ENCODE data around the gene STARD7.

STARD7 gene

DNA sequence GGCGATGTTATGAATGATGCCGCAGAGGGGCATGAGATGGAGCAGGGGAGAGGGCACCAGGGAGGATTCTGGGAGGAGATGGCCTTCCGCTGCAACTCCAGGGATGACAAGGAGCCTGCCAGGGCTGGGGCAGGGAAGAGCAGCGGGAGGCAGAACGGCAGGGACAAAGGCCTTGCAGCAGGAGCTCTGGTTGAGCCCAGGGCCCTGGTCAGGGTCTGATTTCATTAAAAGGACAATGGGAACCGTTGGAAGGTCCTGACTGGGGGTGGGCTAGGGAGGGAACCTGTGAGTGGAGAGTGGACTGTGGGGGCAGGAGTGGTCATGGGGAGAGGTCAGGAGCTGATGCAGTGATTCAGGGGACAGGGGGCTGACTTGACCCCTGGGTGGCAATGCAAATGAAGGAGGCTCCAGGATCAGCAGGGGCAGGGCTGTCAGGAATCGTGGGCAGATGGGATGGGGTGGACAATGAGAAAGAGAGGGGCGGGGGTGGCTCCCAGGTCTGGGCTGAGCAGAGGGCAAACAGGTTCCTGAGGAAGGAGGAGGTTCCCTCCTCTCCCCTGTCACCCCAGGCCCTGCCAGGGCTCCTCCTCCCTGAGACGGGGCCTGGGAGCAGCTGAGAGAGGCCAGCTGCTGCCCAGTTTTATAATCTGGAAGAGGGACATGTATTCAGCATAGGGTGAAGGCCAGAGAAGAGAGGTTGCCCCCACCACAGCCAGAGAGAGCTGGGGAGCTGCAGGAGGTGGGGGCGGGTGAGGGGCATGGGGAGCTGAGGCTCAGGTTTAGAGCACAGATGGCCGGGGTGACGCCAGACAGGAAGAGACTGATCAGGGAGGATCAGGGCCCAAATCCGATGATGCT lies 56.1 kb downstream of the STARD7 start:
- Histone ChIP-seq H3K36me3 (ENCODE audit: insufficient read depth, low read length) (no peaks in the 10 kb centered on the region), H3K9ac (ENCODE audit: insufficient read length) (no peak overlapping the region), H3K27ac (no peak overlapping the region), H3K9me3 (ENCODE audit: low read depth, low read length) (no peaks in the 10 kb centered on the region), H3K4me3 (no peak overlapping the region)
- TF ChIP-seq FOXP2 (optimal IDR thresholded peaks at IDR 0.05; ENCODE audit: control extremely low read depth, extremely low read length, insufficient read depth) (no peak), EZH2 (IDR thresholded peaks at IDR 0.05) (no peak), POLR2AphosphoS5 (IDR thresholded peaks at IDR 0.05; ENCODE audit: borderline replicate concordance, low read depth, low read length) (no peak)
- no peak for DNase-seq (ENCODE audit: low read depth, low spot score)

DNA sequence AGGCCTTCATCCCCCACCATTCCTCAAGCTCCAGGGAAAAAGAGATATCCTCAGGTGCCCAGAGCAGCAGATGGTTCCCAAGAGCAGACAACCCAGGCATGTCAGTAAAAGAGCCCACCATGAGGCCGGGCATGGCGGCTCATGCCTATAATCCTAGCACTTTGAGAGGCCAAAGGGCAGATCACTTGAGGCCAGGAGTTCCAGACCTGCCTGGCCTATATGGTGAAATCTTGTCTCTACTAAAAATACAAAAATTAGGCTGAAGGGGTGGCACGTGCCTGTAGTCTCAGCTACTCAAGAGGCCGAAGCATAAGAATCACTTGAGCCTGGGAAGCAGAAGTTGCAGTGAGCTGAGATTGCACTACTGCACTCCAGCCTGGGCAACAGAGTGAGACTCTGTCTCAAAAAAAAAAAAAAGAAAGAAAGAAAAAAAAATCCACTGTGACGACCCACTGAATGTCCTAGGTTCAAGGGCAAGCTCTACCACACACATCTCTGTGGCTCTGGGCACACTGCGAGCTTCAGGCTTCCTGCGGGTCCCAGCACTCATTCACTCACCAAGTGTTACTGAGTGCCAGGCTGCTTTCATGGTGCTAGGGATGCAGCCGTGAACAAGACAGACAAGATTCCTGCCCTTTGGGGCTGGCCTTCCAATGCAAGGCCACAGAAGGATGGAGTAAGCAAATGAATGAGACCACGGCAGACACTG lies 56.9 kb downstream of the STARD7 start:
- Histone ChIP-seq H3K9me3 (ENCODE audit: low read depth, low read length) (no peaks in the 10 kb centered on the region), H3K9ac (ENCODE audit: insufficient read length) (no peak overlapping the region), H3K36me3 (ENCODE audit: insufficient read depth, low read length) (no peaks in the 10 kb centered on the region), H3K27ac (no peak overlapping the region), H3K4me3 (no peak overlapping the region)
- no peak for DNase-seq (ENCODE audit: low read depth, low spot score)
- TF ChIP-seq FOXP2 (optimal IDR thresholded peaks at IDR 0.05; ENCODE audit: control extremely low read depth, extremely low read length, insufficient read depth) (no peak), EZH2 (IDR thresholded peaks at IDR 0.05) (no peak), POLR2AphosphoS5 (IDR thresholded peaks at IDR 0.05; ENCODE audit: borderline replicate concordance, low read depth, low read length) (no peak)

DNA sequence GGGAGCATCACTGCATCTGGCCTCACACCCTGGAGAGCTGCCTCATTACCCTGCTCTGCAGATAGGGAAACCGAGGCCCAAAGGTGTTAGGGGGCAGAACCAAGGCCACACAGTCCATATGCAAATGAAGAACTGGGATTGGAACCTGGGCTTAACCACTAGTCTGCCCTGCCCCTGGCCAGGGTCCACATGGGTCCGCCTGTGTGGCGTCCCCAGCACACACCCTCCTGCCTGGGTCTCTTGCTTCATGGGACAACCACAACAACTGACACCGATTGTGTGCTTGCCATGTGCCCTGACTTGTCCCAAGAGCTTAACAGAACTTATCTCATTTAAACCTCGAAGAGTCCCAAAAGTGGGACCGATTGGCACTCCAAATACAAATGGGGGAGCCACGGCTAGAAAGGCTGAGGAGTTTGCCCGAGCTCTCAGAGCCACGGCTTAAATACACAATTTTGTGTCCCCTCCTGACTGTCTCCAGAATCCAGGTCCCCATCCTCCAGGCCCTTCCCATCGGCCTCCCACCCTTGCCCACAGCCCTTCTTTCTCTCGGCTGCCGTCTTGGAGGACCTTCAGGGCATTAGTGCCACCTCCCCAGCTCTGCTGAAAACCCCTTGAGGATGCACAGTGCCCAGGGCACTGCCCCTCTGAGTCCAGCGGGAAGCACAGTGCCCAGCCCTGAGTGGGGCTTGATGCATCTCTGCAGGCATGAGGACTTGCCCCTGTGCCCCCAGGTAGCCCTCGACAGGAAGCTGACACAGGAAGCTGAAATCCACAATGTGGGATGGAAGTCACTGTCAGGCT lies 57.6 kb downstream of the STARD7 start:
- no peak for TF ChIP-seq POLR2AphosphoS5 (IDR thresholded peaks at IDR 0.05; ENCODE audit: borderline replicate concordance, low read depth, low read length)
- TF ChIP-seq FOXP2 (optimal IDR thresholded peaks at IDR 0.05; ENCODE audit: control extremely low read depth, extremely low read length, insufficient read depth) = no peak
- TF ChIP-seq EZH2 (IDR thresholded peaks at IDR 0.05) = no peak
- Histone ChIP-seq H3K9ac (ENCODE audit: insufficient read length) (no peak overlapping the region), H3K4me3 (no peak overlapping the region), H3K9me3 (ENCODE audit: low read depth, low read length) (no peaks in the 10 kb centered on the region), H3K27ac (no peak overlapping the region), H3K36me3 (ENCODE audit: insufficient read depth, low read length) (no peaks in the 10 kb centered on the region)
- no peak for DNase-seq (ENCODE audit: low read depth, low spot score)

DNA sequence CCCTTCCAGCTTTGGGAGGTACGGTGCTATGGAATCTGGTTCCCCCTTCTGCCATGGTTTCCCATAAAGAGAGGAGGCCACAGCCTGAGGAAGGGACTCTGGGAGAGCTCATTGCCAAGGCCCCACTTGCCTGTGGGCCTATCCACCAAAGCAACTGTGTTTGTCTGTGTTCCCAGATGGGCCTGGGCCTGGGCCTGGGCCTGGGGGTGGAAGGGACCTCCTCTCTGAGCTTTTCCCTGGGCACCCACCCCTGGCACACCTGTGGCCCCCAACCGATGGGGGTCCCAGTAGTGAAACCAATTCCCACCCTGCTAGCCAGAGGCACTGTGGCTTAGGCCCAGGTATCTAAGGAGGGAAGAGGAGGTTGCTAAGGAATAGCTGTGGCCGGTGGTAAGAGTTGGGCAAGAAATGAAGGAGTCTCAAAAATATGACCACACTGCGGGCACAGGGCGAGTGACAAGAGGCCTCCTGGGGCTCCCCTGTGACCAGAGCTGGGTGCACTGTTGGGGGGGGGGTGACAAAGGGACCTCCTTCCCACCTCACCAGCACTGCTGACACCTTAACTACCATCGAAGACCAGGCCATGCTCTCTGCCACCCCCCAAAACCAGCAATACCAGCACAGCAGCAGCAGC lies 58.5 kb downstream of the STARD7 start:
- DNase-seq (ENCODE audit: low read depth, low spot score) = no peak
- H3K9ac ChIP-seq (ENCODE audit: insufficient read length) = no peak overlapping the region
- no peaks in the 10 kb centered on the region for H3K36me3 ChIP-seq (ENCODE audit: insufficient read depth, low read length)
- H3K4me3 ChIP-seq = no peak overlapping the region
- no peak overlapping the region for H3K27ac ChIP-seq
- H3K9me3 ChIP-seq (ENCODE audit: low read depth, low read length) = no peaks in the 10 kb centered on the region
- no peak for TF ChIP-seq EZH2 (IDR thresholded peaks at IDR 0.05)
- TF ChIP-seq POLR2AphosphoS5 (IDR thresholded peaks at IDR 0.05; ENCODE audit: borderline replicate concordance, low read depth, low read length) = no peak
- TF ChIP-seq FOXP2 (optimal IDR thresholded peaks at IDR 0.05; ENCODE audit: control extremely low read depth, extremely low read length, insufficient read depth) = no peak

DNA sequence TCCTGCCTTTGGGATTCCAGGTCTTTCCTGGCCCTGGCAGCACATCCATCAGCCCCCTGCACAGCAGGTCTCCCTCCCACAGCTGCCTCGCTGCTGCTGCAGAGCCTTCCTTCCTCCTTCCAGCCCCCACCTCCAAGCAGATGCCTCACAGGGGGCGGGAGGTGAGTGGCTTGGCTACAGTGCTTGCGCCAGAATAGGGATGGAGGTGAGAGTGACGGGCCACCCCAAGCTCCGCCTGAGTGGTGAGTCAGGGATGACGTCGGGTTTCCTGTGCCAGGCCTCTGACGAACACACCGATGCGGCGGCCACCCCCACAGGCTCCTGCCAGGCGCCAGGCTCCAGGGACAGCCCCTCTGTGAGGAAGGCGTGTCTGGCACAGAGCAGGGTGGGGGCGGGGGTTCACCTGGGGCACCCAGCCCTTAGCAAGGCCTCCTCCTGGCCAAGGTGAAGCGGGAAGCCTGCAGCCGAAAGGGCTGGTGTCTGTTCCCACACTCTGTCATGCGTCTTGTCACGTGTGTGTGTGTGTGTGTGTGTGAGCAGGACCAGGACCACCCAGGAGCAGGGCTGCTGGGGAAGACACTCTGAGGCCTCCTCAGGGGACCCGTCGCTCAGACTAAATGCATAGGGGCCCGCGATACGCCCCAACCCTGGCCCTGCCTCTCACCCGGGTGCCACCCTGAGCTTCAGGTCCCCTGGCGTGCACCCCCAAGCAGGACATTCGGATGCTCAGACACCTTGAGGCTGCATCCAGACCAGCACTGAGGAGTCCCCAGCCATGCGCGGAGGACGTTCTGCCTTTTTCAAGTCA lies 60.0 kb downstream of the STARD7 start:
- no peaks in the 10 kb centered on the region for H3K36me3 ChIP-seq (ENCODE audit: insufficient read depth, low read length)
- TF ChIP-seq EZH2 (IDR thresholded peaks at IDR 0.05) (no peak), POLR2AphosphoS5 (IDR thresholded peaks at IDR 0.05; ENCODE audit: borderline replicate concordance, low read depth, low read length) (no peak), FOXP2 (optimal IDR thresholded peaks at IDR 0.05; ENCODE audit: control extremely low read depth, extremely low read length, insufficient read depth) (no peak)
- no peak for DNase-seq (ENCODE audit: low read depth, low spot score)
- no peak overlapping the region for H3K4me3 ChIP-seq
- no peak overlapping the region for H3K27ac ChIP-seq
- no peak overlapping the region for H3K9ac ChIP-seq (ENCODE audit: insufficient read length)
- no peaks in the 10 kb centered on the region for H3K9me3 ChIP-seq (ENCODE audit: low read depth, low read length)

DNA sequence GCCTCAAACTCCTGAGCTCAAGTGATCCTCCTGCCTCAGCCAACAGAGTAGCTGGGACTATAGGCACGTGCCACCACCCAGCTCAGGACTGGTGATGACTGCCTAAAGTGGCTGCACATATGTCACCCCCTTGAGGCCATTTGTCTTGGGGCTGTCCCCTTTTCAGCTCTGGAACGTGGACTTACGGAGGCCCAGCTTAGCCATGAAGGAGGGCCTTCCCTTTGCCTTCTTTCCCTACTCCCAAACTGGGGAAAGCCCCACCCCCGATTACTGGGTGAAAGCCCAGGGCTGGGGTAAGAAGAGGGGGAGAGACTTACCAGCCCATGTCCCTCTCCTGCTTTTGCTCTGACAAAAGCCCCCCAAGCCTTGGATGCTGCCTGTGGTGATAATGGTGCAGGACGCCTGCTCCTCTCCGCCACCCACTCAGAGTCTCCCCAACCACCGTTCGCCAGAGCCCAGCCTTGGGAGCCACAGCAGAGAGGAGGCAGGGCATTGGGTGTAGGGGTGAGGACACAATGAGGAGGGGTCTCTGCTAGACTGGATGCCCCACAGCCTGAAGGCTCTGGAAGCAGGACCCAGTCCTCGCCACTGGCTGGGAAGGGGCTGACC lies 60.9 kb downstream of the STARD7 start:
- TF ChIP-seq FOXP2 (optimal IDR thresholded peaks at IDR 0.05; ENCODE audit: control extremely low read depth, extremely low read length, insufficient read depth) (no peak), POLR2AphosphoS5 (IDR thresholded peaks at IDR 0.05; ENCODE audit: borderline replicate concordance, low read depth, low read length) (no peak), EZH2 (IDR thresholded peaks at IDR 0.05) (no peak)
- no peaks in the 10 kb centered on the region for H3K36me3 ChIP-seq (ENCODE audit: insufficient read depth, low read length)
- no peak overlapping the region for H3K9ac ChIP-seq (ENCODE audit: insufficient read length)
- no peak overlapping the region for H3K4me3 ChIP-seq
- no peak overlapping the region for H3K27ac ChIP-seq
- DNase-seq (ENCODE audit: low read depth, low spot score) = no peak
- no peaks in the 10 kb centered on the region for H3K9me3 ChIP-seq (ENCODE audit: low read depth, low read length)

Data from SK-N-MC (cell line).